Aorta (tissue), 5 donors: ENCODE data around the gene SERTM1. TPM values are rescaled to one million over a fixed set of nuclear protein-coding genes. Genes with fewer than 3 reads are reported as not detected.
A peak's percentile ranks its signal among the peaks of the same experiment; 100 is the strongest.

ENCODE experiments used
- ATAC-seq: fragments of 200-7000 bp; cut with Tn5 transposase; one replicate; pipeline ENCODE4 v1.9.1; 2022; ENCODE audit warnings: moderate library complexity; ENCODE audit not compliant: low FRiP score
- DNase-seq, 2 donors: peaks; one replicate each; pipeline ENCODE4 v3.0.0-alpha.2; 2020
- H3K27ac ChIP-seq, 2 donors: one replicate each; pipeline ENCODE4 v1.5.1; 2013; ENCODE audit warnings: low read length in 2 of 2, mild to moderate bottlenecking in 2 of 2, moderate library complexity in 2 of 2, control low read depth in 1 of 2, inconsistent platforms in 1 of 2, low read depth in 1 of 2
- H3K27me3 ChIP-seq, 2 donors: one replicate each; pipeline ENCODE4 v1.6.1; 2013; ENCODE audit warnings: control low read depth in 1 of 2, low read length in 1 of 2, mild to moderate bottlenecking in 1 of 2, moderate library complexity in 1 of 2; ENCODE audit not compliant: insufficient read depth in 2 of 2, control insufficient read depth in 1 of 2
- H3K36me3 ChIP-seq, 2 donors: one replicate each; pipeline ENCODE4 v1.6.1; 2013; ENCODE audit warnings: control low read depth in 1 of 2, low read length in 1 of 2, mild to moderate bottlenecking in 1 of 2; ENCODE audit not compliant: insufficient read depth in 2 of 2, control insufficient read depth in 1 of 2
- H3K4me1 ChIP-seq, 2 donors: one replicate each; pipeline ENCODE4 v1.6.1; 2013; ENCODE audit warnings: low read length in 2 of 2, control low read depth in 1 of 2, mild to moderate bottlenecking in 1 of 2, moderate library complexity in 1 of 2; ENCODE audit not compliant: insufficient read depth in 2 of 2, control insufficient read depth in 1 of 2
- H3K4me3 ChIP-seq, 2 donors: one replicate each; pipeline ENCODE4 v1.5.1; 2013; ENCODE audit warnings: low read length in 2 of 2, control low read depth in 1 of 2, mild to moderate bottlenecking in 1 of 2
- H3K9me3 ChIP-seq: one replicate; pipeline ENCODE4 v1.6.1; 2013; ENCODE audit warnings: mild to moderate bottlenecking, low read length; ENCODE audit not compliant: control insufficient read depth
- WGBS, 2 donors: extraction: QIAGEN DNeasy Blood & Tissue Kit; methylation state at CpG; one replicate each; pipeline ENCODE4 v1.1.7; 2013; 5-methylcytosine and 5-hydroxymethylcytosine counted together
- intact Hi-C, 2 donors: fragments of 100-400 bp; cut with DNase I; formaldehyde crosslinking; loops; one replicate each; pipeline versions ENCODE4 v1.14.2 to v1.15.0; 2022
- long read RNA-seq, 2 donors: library from polyadenylated mRNA; unstranded; transcript quantifications; one replicate each; pipeline ENCODE4 v2.0.0, GENCODE V29; 2020 to 2021
- polyA plus RNA-seq, 2 donors: library from polyadenylated mRNA; stranded (reverse); fragments of 200-250 nt; gene quantifications; one replicate each; pipeline ENCODE4 v1.2.3, GENCODE V29; 2013
- total RNA-seq, 2 donors: library from RNA; stranded (reverse); fragmentation: NEBNext Ultra II Directional; extraction: Animal tissue kit (Norgen Biotek cat#: 25700); gene quantifications; one replicate each; pipeline ENCODE4 v1.2.1, GENCODE V29; 2021
- donor health status: healthy with polysubstance abuse.
- donor health status: Bipolar disorder and iron deficiency.
- donor health status: DM: no; HTN: no; CAD: no.
- donor health status: DM: no; HTN: no; CAD: no.
- donor health status: DM: yes; HTN: yes; CAD: no.

The SERTM1 gene
- total RNA-seq (under 1 TPM in 1 of 2 donors, not detected in 1; 0.66 TPM), polyA plus RNA-seq (under 1 TPM in 1 of 2 donors, not detected in 1; 0.03 TPM)
- long read RNA-seq, donor 1 = 0 reads
- long read RNA-seq, donor 2 = 0 reads

GRCh38 chr13:36673838-36674326 lies at the start of gene SERTM1:
SERTM1 (plus strand) TSS chr13:36674020; CDS start chr13:36695079, 21,059 bp downstream.
- H3K27me3 ChIP-seq = peaks cover 0 to 3% of the 10 kb centered on the region in 2 donors
- no peak within 1 kb of the TSS for H3K4me3 ChIP-seq
- no peaks in the 10 kb centered on the region for H3K4me1 ChIP-seq
- ATAC-seq (peak; percentile 38), DNase-seq (peak in 1 of 2 donors; percentile 74)
- 0 to 1% methylated on average over 45 to 56 of the region's 56 CpGs for WGBS, 2 donors
- no peak within 1 kb of the TSS for H3K27ac ChIP-seq
- intact Hi-C loops = no loop called here
- H3K36me3 ChIP-seq = no peaks in the 10 kb centered on the region
- H3K9me3 ChIP-seq = no peaks in the 10 kb centered on the region

- Histone ChIP-seq H3K27me3 (no peaks in the 10 kb centered on the region), H3K27ac (no peak overlapping the region), H3K9me3 (no peaks in the 10 kb centered on the region), H3K4me3 (no peak overlapping the region), H3K4me1 (no peaks in the 10 kb centered on the region), H3K36me3 (no peaks in the 10 kb centered on the region)
- WGBS, 2 donors = 16 to 39% methylated on average over 5 of the region's 5 CpGs
- intact Hi-C loops = no loop called here
- DNase-seq = no peak
- ATAC-seq = no peak
Measured at GRCh38 chr13:36628377-36629056, 45.3 kb upstream of the SERTM1 start.

GRCh38 chr13:36629057-36629385 lies 44.8 kb upstream of the SERTM1 start:
- intact Hi-C loops = no loop called here
- no peak for DNase-seq

GRCh38 chr13:36630181-36630803 lies 43.5 kb upstream of the SERTM1 start:
- H3K27ac ChIP-seq = no peak overlapping the region
- intact Hi-C loops = no loop called here
- no peaks in the 10 kb centered on the region for H3K4me1 ChIP-seq
- DNase-seq = no peak
- WGBS, 2 donors = 93 to 100% methylated on average over 2 of the region's 2 CpGs
- H3K4me3 ChIP-seq = no peak overlapping the region
- H3K9me3 ChIP-seq = no peaks in the 10 kb centered on the region
- ATAC-seq = peak; percentile 28
- H3K36me3 ChIP-seq = no peaks in the 10 kb centered on the region
- H3K27me3 ChIP-seq = no peaks in the 10 kb centered on the region

More at GRCh38 chr13:36629057-36629385, 44.8 kb upstream of the SERTM1 start:
- Histone ChIP-seq H3K36me3 (no peaks in the 10 kb centered on the region), H3K27ac (no peak overlapping the region), H3K4me1 (no peaks in the 10 kb centered on the region), H3K9me3 (no peaks in the 10 kb centered on the region), H3K4me3 (no peak overlapping the region), H3K27me3 (no peaks in the 10 kb centered on the region)
- 2 to 17% methylated on average over 2 of the region's 2 CpGs for WGBS, 2 donors
- ATAC-seq = no peak

GRCh38 chr13:36639610-36640009 lies 34.2 kb upstream of the SERTM1 start:
- ATAC-seq = no peak
- no peak for DNase-seq
- 39 to 45% methylated on average over 1 of the region's 1 CpG for WGBS, 2 donors
- H3K4me3 ChIP-seq = no peak overlapping the region
- H3K36me3 ChIP-seq = no peaks in the 10 kb centered on the region
- no peaks in the 10 kb centered on the region for H3K27me3 ChIP-seq
- intact Hi-C loops = no loop called here
- peaks cover 2% of the 10 kb centered on the region for H3K9me3 ChIP-seq
- H3K4me1 ChIP-seq = no peaks in the 10 kb centered on the region
- H3K27ac ChIP-seq = no peak overlapping the region

- Histone ChIP-seq H3K4me1 (no peaks in the 10 kb centered on the region), H3K27me3 (no peaks in the 10 kb centered on the region), H3K9me3 (no peaks in the 10 kb centered on the region), H3K36me3 (no peaks in the 10 kb centered on the region), H3K27ac (no peak overlapping the region), H3K4me3 (no peak overlapping the region)
- intact Hi-C loops = no loop called here
- DNase-seq = no peak
- ATAC-seq = no peak
- 79 to 85% methylated on average over 1 of the region's 1 CpG for WGBS, 2 donors
Measured at GRCh38 chr13:36650611-36651010, 23.2 kb upstream of the SERTM1 start.

- H3K36me3 ChIP-seq = no peaks in the 10 kb centered on the region
- DNase-seq (no peak), ATAC-seq (no peak)
- no peak overlapping the region for H3K4me3 ChIP-seq
- H3K27ac ChIP-seq = no peak overlapping the region
- H3K9me3 ChIP-seq = no peaks in the 10 kb centered on the region
- intact Hi-C loops = no loop called here
- H3K4me1 ChIP-seq = no peaks in the 10 kb centered on the region
- no peaks in the 10 kb centered on the region for H3K27me3 ChIP-seq
- 74 to 83% methylated on average over 3 of the region's 3 CpGs for WGBS, 2 donors
Measured at GRCh38 chr13:36665630-36666029, 8.2 kb upstream of the SERTM1 start.

GRCh38 chr13:36666477-36667229 lies 7.2 kb upstream of the SERTM1 start:
- Histone ChIP-seq H3K36me3 (no peaks in the 10 kb centered on the region), H3K27ac (no peak overlapping the region), H3K27me3 (no peaks in the 10 kb centered on the region), H3K4me1 (no peaks in the 10 kb centered on the region), H3K4me3 (no peak overlapping the region), H3K9me3 (no peaks in the 10 kb centered on the region)
- ATAC-seq (no peak), DNase-seq (no peak)
- intact Hi-C loops = no loop called here
- 71 to 76% methylated on average over 9 of the region's 9 CpGs for WGBS, 2 donors
